Astrocyte (in vitro differentiated cells and primary cell): ENCODE data around the gene DNAJB12. TPM values are rescaled to one million over a fixed set of nuclear protein-coding genes. Genes with fewer than 3 reads are reported as not detected.

Experiments
- DNase-seq: peaks from one replicate; pipeline ENCODE4 v3.0.0-alpha.2; 2010; ENCODE audit warnings: low read depth
- FAIRE-seq: peaks from 2 replicates; lab custom pipeline; 2011; peaks lifted over from hg19 to GRCh38; lab: Jason Lieb, UNC
- H2AFZ ChIP-seq: 2 replicates; pipeline ENCODE4 v1.6.0; 2012; ENCODE audit warnings: low read depth, low read length, inconsistent platforms
- H3K27ac ChIP-seq: 2 replicates; pipeline ENCODE4 v1.5.1; 2011; ENCODE audit warnings: low read depth, low read length, inconsistent platforms
- H3K27me3 ChIP-seq: 2 replicates; pipeline ENCODE4 v1.6.0; 2011; ENCODE audit warnings: low read length, inconsistent platforms; ENCODE audit not compliant: insufficient read depth
- H3K36me3 ChIP-seq: 2 replicates; pipeline ENCODE4 v1.5.1; 2011; ENCODE audit warnings: low read length, inconsistent platforms; ENCODE audit not compliant: insufficient read depth
- H3K4me1 ChIP-seq: 2 replicates; pipeline ENCODE4 v1.5.1; 2011; ENCODE audit warnings: low read length, inconsistent platforms; ENCODE audit not compliant: insufficient read depth
- H3K4me2 ChIP-seq: 2 replicates; pipeline ENCODE4 v1.6.0; 2012; ENCODE audit warnings: low read length, inconsistent platforms
- H3K4me3 ChIP-seq: 2 replicates; pipeline ENCODE4 v1.5.1; 2011; ENCODE audit warnings: low read depth, mild to moderate bottlenecking, low read length, inconsistent platforms; ENCODE audit not compliant: insufficient read depth
- H3K79me2 ChIP-seq: 2 replicates; pipeline ENCODE4 v1.6.0; 2012; ENCODE audit warnings: mild to moderate bottlenecking, low read length, inconsistent platforms; ENCODE audit not compliant: insufficient read depth
- H3K9ac ChIP-seq: 2 replicates; pipeline ENCODE4 v1.6.0; 2012; ENCODE audit warnings: mild to moderate bottlenecking, low read length, inconsistent platforms
- H3K9me3 ChIP-seq: 2 replicates; pipeline ENCODE4 v1.5.1; 2012; ENCODE audit warnings: low read depth, mild to moderate bottlenecking, low read length, inconsistent platforms; ENCODE audit not compliant: insufficient read depth
- H4K20me1 ChIP-seq: 2 replicates; pipeline ENCODE4 v1.6.0; 2012; ENCODE audit warnings: low read length, inconsistent platforms; ENCODE audit not compliant: insufficient read depth
- H3K27ac Mint-ChIP-seq: one replicate; pipeline ENCODE4 v1.8.0; 2021; ENCODE audit warnings: mild to moderate bottlenecking, mixed read lengths; ENCODE audit not compliant: unreplicated experiment
- H3K27me3 Mint-ChIP-seq: one replicate; pipeline ENCODE4 v1.8.0; 2021; ENCODE audit warnings: low read depth, mixed read lengths; ENCODE audit not compliant: unreplicated experiment
- H3K36me3 Mint-ChIP-seq: one replicate; pipeline ENCODE4 v1.8.0; 2021; ENCODE audit warnings: low read depth, mixed read lengths; ENCODE audit not compliant: unreplicated experiment
- H3K4me1 Mint-ChIP-seq: one replicate; pipeline ENCODE4 v1.8.0; 2021; ENCODE audit warnings: low read depth, mixed read lengths; ENCODE audit not compliant: unreplicated experiment
- H3K4me3 Mint-ChIP-seq: one replicate; pipeline ENCODE4 v1.8.0; 2021; ENCODE audit warnings: mild to moderate bottlenecking, moderate library complexity, mixed read lengths; ENCODE audit not compliant: unreplicated experiment
- H3K9me3 Mint-ChIP-seq: one replicate; pipeline ENCODE4 v1.8.0; 2021; ENCODE audit warnings: mild to moderate bottlenecking, mixed read lengths; ENCODE audit not compliant: unreplicated experiment
- EZH2 ChIP-seq: IDR thresholded peaks from 2 replicates; pipeline ENCODE4 v1.6.1; 2012; ENCODE audit warnings: mild to moderate bottlenecking, low read length, inconsistent platforms; ENCODE audit not compliant: insufficient read depth
- total RNA-seq: library from RNA; stranded (reverse); gene quantifications from 2 replicates; pipeline ENCODE4 v1.2.1, GENCODE V29; 2021
- TF ChIP-seq, protein P1 (sequence below): IDR thresholded peaks from 2 replicates; pipeline ENCODE4 v1.5.1; 2011; ENCODE audit warnings: low read depth, mild to moderate bottlenecking, inconsistent platforms, low read length, moderate library complexity; ENCODE audit not compliant: insufficient read depth

Gene DNAJB12
- total RNA-seq, 1 donor from 2014 or later, result 24.3 TPM

DNA sequence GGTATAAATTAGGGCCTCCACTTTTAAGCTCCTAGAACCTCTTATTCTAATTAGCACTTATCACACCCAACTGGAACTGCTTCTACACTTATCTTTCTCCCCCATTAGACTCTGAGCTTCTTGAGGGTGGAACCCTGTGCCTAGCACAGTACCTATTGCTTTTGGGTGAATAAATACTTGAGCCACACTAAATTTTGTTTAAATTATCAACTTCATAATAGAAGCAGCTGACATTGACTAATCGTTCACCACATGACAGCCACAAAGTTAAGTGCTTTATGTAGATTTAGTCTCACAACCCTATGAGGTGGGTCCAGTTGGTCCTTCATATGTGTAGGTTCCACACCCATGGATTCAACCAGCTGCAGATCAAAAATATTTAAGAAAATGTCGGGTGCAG is 36.0 kb upstream of the DNAJB12 start:
- H3K27ac Mint-ChIP-seq, result no peak overlapping the region
- H4K20me1 ChIP-seq, result no peaks in the 10 kb centered on the region
- H3K36me3 Mint-ChIP-seq, result peaks cover 8% of the 10 kb centered on the region
- peaks cover 3% of the 10 kb centered on the region for H3K4me1 Mint-ChIP-seq
- H3K9ac ChIP-seq, result no peak overlapping the region
- FAIRE-seq (no peak), DNase-seq (no peak)
- no peak for TF ChIP-seq EZH2
- TF ChIP-seq, protein P1, sequence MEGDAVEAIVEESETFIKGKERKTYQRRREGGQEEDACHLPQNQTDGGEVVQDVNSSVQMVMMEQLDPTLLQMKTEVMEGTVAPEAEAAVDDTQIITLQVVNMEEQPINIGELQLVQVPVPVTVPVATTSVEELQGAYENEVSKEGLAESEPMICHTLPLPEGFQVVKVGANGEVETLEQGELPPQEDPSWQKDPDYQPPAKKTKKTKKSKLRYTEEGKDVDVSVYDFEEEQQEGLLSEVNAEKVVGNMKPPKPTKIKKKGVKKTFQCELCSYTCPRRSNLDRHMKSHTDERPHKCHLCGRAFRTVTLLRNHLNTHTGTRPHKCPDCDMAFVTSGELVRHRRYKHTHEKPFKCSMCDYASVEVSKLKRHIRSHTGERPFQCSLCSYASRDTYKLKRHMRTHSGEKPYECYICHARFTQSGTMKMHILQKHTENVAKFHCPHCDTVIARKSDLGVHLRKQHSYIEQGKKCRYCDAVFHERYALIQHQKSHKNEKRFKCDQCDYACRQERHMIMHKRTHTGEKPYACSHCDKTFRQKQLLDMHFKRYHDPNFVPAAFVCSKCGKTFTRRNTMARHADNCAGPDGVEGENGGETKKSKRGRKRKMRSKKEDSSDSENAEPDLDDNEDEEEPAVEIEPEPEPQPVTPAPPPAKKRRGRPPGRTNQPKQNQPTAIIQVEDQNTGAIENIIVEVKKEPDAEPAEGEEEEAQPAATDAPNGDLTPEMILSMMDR, result no peak
- no peak overlapping the region for H3K4me2 ChIP-seq
- H3K79me2 ChIP-seq, result no peaks in the 10 kb centered on the region
- no peaks in the 10 kb centered on the region for H3K27me3 ChIP-seq
- H3K36me3 ChIP-seq, result no peaks in the 10 kb centered on the region
- no peaks in the 10 kb centered on the region for H3K27me3 Mint-ChIP-seq
- no peak overlapping the region for H3K4me3 Mint-ChIP-seq
- no peak overlapping the region for H2AFZ ChIP-seq
- no peak overlapping the region for H3K4me3 ChIP-seq
- no peaks in the 10 kb centered on the region for H3K9me3 ChIP-seq
- peaks cover 3% of the 10 kb centered on the region for H3K9me3 Mint-ChIP-seq
- no peaks in the 10 kb centered on the region for H3K4me1 ChIP-seq
- no peak overlapping the region for H3K27ac ChIP-seq

DNA sequence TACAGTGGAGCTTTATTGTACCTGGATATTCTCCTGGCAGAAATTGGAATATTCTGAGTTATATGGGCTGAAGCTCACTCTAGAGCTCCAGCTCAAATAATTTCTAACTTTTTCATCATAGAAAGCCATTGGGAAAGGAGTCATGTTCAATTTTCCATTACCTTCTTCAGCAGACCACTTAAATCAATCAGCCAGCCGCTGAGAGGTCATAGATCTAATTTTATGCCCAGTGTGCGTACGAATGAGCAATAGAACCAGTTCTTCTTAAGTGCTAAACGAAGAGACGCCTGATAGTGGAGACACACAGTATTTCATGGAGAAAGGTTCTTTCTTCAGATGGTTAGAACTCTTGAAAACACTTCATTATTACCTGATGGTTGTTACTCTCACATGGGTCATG is 35.0 kb upstream of the DNAJB12 start:
- H4K20me1 ChIP-seq, result no peaks in the 10 kb centered on the region
- H3K4me1 ChIP-seq, result no peaks in the 10 kb centered on the region
- no peak overlapping the region for H3K4me3 Mint-ChIP-seq
- no peaks in the 10 kb centered on the region for H3K27me3 Mint-ChIP-seq
- H3K79me2 ChIP-seq, result no peaks in the 10 kb centered on the region
- TF ChIP-seq, protein P1, result no peak
- TF ChIP-seq EZH2, result no peak
- FAIRE-seq (no peak), DNase-seq (no peak)
- no peak overlapping the region for H3K27ac ChIP-seq
- H3K4me1 Mint-ChIP-seq, result peaks cover 3% of the 10 kb centered on the region
- no peaks in the 10 kb centered on the region for H3K36me3 ChIP-seq
- H3K4me3 ChIP-seq, result no peak overlapping the region
- no peaks in the 10 kb centered on the region for H3K27me3 ChIP-seq
- H3K27ac Mint-ChIP-seq, result no peak overlapping the region
- H3K4me2 ChIP-seq, result no peak overlapping the region
- peaks cover 4% of the 10 kb centered on the region for H3K36me3 Mint-ChIP-seq
- H3K9me3 ChIP-seq, result no peaks in the 10 kb centered on the region
- no peak overlapping the region for H3K9ac ChIP-seq
- no peak overlapping the region for H2AFZ ChIP-seq
- H3K9me3 Mint-ChIP-seq, result peaks cover 2% of the 10 kb centered on the region

DNA sequence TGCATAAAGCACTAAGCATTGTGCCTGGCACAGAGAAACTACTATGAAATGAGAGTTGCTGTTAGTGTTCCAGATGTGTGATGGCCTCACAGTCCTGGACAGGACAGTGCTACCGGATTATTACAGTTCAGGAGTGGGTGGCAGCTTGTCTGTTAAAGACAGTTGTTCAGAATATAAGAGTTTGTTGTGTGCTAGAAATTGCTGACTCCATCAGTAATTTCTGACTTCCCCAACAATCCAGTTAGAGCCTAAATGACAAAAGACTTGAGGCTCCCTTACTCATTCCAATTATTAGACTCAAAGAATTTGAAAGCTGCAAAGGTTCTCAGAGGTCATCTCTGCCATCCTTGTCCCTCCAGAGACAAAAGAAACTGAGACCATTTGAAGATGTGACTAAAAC is 34.3 kb upstream of the DNAJB12 start:
- no peak overlapping the region for H3K4me2 ChIP-seq
- H3K36me3 ChIP-seq, result no peaks in the 10 kb centered on the region
- DNase-seq, result no peak
- H3K27ac ChIP-seq, result no peak overlapping the region
- no peak overlapping the region for H3K4me3 ChIP-seq
- Mint-ChIP-seq H3K27ac (no peak overlapping the region), H3K27me3 (no peaks in the 10 kb centered on the region), H3K4me3 (no peak overlapping the region), H3K9me3 (peaks cover 2% of the 10 kb centered on the region), H3K36me3 (peaks cover 4% of the 10 kb centered on the region), H3K4me1 (peaks cover 3% of the 10 kb centered on the region)
- no peaks in the 10 kb centered on the region for H3K9me3 ChIP-seq
- H3K79me2 ChIP-seq, result no peaks in the 10 kb centered on the region
- no peak for TF ChIP-seq EZH2
- TF ChIP-seq, protein P1, result no peak
- H4K20me1 ChIP-seq, result no peaks in the 10 kb centered on the region
- no peak overlapping the region for H2AFZ ChIP-seq
- no peaks in the 10 kb centered on the region for H3K4me1 ChIP-seq
- no peak overlapping the region for H3K9ac ChIP-seq
- no peak for FAIRE-seq
- no peaks in the 10 kb centered on the region for H3K27me3 ChIP-seq
